MM.1S (cell line): ENCODE data around the gene ADRB1.

Experiments used
- DNase-seq: peaks from one replicate; pipeline ENCODE4 v3.0.0-alpha.2; 2015
- H2AFZ ChIP-seq: fragments of 300-600 bp; sonication (generic); 2 replicates; pipeline ENCODE4 v1.6.0; 2016; ENCODE audit warnings: antibody characterized with exemption, low read length
- H3F3A ChIP-seq: fragments of 300-600 bp; sonication (generic); 2 replicates; pipeline ENCODE4 v1.6.1; 2016; ENCODE audit warnings: mild to moderate bottlenecking, antibody characterized with exemption, low read length, moderate library complexity, mixed read lengths; ENCODE audit not compliant: insufficient read depth
- H3K27ac ChIP-seq: fragments of 300-600 bp; sonication (generic); 2 replicates; pipeline ENCODE4 v1.5.1; 2016; ENCODE audit warnings: mild to moderate bottlenecking, low read length
- H3K27me3 ChIP-seq: fragments of 300-600 bp; sonication (generic); replicated peaks from 2 replicates; pipeline ENCODE4 v1.6.0; 2016; ENCODE audit warnings: low read length; ENCODE audit not compliant: insufficient read depth
- H3K36me3 ChIP-seq: fragments of 300-600 bp; sonication (generic); replicated peaks from 2 replicates; pipeline ENCODE4 v1.6.1; 2016; ENCODE audit warnings: mild to moderate bottlenecking, low read length, mixed read lengths; ENCODE audit not compliant: insufficient read depth
- H3K4me1 ChIP-seq: fragments of 300-600 bp; sonication (generic); 2 replicates; pipeline ENCODE4 v1.6.1; 2016; ENCODE audit warnings: low read length, mixed read lengths
- H3K4me2 ChIP-seq: fragments of 300-600 bp; sonication (generic); 2 replicates; pipeline ENCODE4 v1.6.0; 2016; ENCODE audit warnings: low read depth, low read length
- H3K4me3 ChIP-seq: fragments of 300-600 bp; sonication (generic); 2 replicates; pipeline ENCODE4 v1.5.1; 2016; ENCODE audit warnings: low read length, mixed read lengths
- H3K79me2 ChIP-seq: fragments of 300-600 bp; sonication (generic); 2 replicates; pipeline ENCODE4 v1.6.1; 2016; ENCODE audit warnings: mixed run types, low read length, mixed read lengths
- H3K9ac ChIP-seq: fragments of 300-600 bp; sonication (generic); 2 replicates; pipeline ENCODE4 v1.6.1; 2016; ENCODE audit warnings: low read length, mixed read lengths
- H3K9me2 ChIP-seq: fragments of 300-600 bp; sonication (generic); replicated peaks from 2 replicates; pipeline ENCODE4 v1.6.1; 2016; ENCODE audit warnings: mild to moderate bottlenecking, low read length, mixed read lengths; ENCODE audit not compliant: insufficient read depth
- H3K9me3 ChIP-seq: fragments of 300-600 bp; sonication (generic); replicated peaks from 2 replicates; pipeline ENCODE4 v1.6.1; 2016; ENCODE audit warnings: mild to moderate bottlenecking, low read length, mixed read lengths; ENCODE audit not compliant: insufficient read depth
- H4K20me1 ChIP-seq: fragments of 300-600 bp; sonication (generic); 2 replicates; pipeline ENCODE4 v1.6.1; 2016; ENCODE audit warnings: mild to moderate bottlenecking, low read length, moderate library complexity, mixed read lengths; ENCODE audit not compliant: insufficient read depth
- CTCF ChIP-seq: fragments of 300-600 bp; sonication (generic); IDR thresholded peaks from 2 replicates; pipeline ENCODE4 v1.5.1; 2016; ENCODE audit warnings: antibody characterized with exemption, low read length, mixed read lengths
- EZH2 ChIP-seq: fragments of 300-600 bp; sonication (generic); optimal IDR thresholded peaks from 2 replicates; pipeline ENCODE3; 2017; ENCODE audit warnings: low read depth, mild to moderate bottlenecking, antibody characterized with exemption, low read length, mixed read lengths
- EZH2phosphoT487 ChIP-seq: fragments of 300-600 bp; sonication (generic); IDR thresholded peaks from 2 replicates; pipeline ENCODE4 v1.6.1; 2018; ENCODE audit warnings: antibody characterized with exemption, low read length

The ADRB1 gene

GRCh38 chr10:114035791-114036190 is 7.9 kb upstream of the ADRB1 start:
- Histone ChIP-seq H2AFZ (0 out of 2 replicates have a peak overlapping the region, but pooled peaks have one; percentile 35), H3K27me3 (no peaks in the 10 kb centered on the region), H3K4me3 (no peak overlapping the region), H3K9me3 (no peaks in the 10 kb centered on the region), H3K79me2 (no peaks in the 10 kb centered on the region), H3K9ac (no peak overlapping the region), H4K20me1 (no peaks in the 10 kb centered on the region), H3K36me3 (no peaks in the 10 kb centered on the region), H3K27ac (no peak overlapping the region), H3K4me1 (peaks cover 5% of the 10 kb centered on the region; the same call in 1 of the 2 replicates), H3K9me2 (no peaks in the 10 kb centered on the region), H3K4me2 (peak overlapping the region; percentile 61; the same call in 1 of the 2 replicates), H3F3A (no peaks in the 10 kb centered on the region)
- DNase-seq, result no peak
- TF ChIP-seq EZH2phosphoT487 (no peak), EZH2 (no peak), CTCF (no peak)

- Histone ChIP-seq H3K79me2 (no peaks in the 10 kb centered on the region), H3K4me3 (no peak overlapping the region), H3K9me2 (no peaks in the 10 kb centered on the region), H2AFZ (no peak overlapping the region), H3K36me3 (no peaks in the 10 kb centered on the region), H4K20me1 (no peaks in the 10 kb centered on the region), H3K27me3 (peaks cover 6% of the 10 kb centered on the region), H3K27ac (no peak overlapping the region), H3K4me2 (no peak overlapping the region), H3K9ac (no peak overlapping the region), H3K4me1 (peaks cover 8% of the 10 kb centered on the region; the same call in 1 of the 2 replicates), H3F3A (no peaks in the 10 kb centered on the region), H3K9me3 (no peaks in the 10 kb centered on the region)
- no peak for DNase-seq
- no peak for TF ChIP-seq EZH2
Observed at GRCh38 chr10:114038819-114039218, 4.8 kb upstream of the ADRB1 start.

DNA sequence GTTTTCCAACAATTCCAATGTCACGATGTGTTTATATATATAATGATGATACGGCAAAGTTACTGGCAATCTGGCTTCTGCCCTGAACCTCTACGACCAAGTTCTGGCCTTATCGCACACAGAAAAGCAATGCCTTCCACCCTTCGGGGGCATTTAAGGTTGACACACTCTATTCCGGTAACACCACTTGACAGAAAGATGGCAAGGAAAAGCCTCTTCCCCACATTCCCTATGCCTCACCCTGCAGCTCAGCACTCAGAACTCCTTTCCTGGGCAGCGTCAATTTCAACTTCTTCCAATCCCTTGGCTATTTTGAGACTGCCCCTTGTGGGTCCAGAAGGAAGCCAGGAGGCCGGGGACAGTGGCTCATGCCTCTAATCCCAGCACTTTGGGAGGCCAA is 2.5 kb upstream of the ADRB1 start:
- TF ChIP-seq EZH2phosphoT487 (no peak), EZH2 (no peak), CTCF (no peak)
- H3K4me3 ChIP-seq, result no peak overlapping the region
- no peaks in the 10 kb centered on the region for H3K36me3 ChIP-seq
- H3K27me3 ChIP-seq, result peaks cover 6% of the 10 kb centered on the region
- DNase-seq, result no peak
- H3K9ac ChIP-seq, result no peak overlapping the region
- H3K4me2 ChIP-seq, result no peak overlapping the region
- no peaks in the 10 kb centered on the region for H3K9me3 ChIP-seq
- peaks cover 3% of the 10 kb centered on the region; the same call in 1 of the 2 replicates for H3K4me1 ChIP-seq
- H3F3A ChIP-seq, result no peaks in the 10 kb centered on the region
- no peaks in the 10 kb centered on the region for H3K9me2 ChIP-seq
- H3K27ac ChIP-seq, result no peak overlapping the region
- H2AFZ ChIP-seq, result no peak overlapping the region
- no peaks in the 10 kb centered on the region for H3K79me2 ChIP-seq
- H4K20me1 ChIP-seq, result no peaks in the 10 kb centered on the region

GRCh38 chr10:114042895-114043531 is 653 bp upstream of the ADRB1 start:
- Histone ChIP-seq H3K36me3 (no peaks in the 10 kb centered on the region), H3K79me2 (no peaks in the 10 kb centered on the region), H3K4me1 (peaks cover 3% of the 10 kb centered on the region; the same call in 1 of the 2 replicates), H3K9ac (no peak overlapping the region), H3K27ac (no peak overlapping the region), H3F3A (no peaks in the 10 kb centered on the region), H3K4me3 (peak overlapping the region; percentile 61), H2AFZ (peak overlapping the region; percentile 84), H3K4me2 (peak overlapping the region; percentile 96), H3K9me3 (no peaks in the 10 kb centered on the region), H3K9me2 (no peaks in the 10 kb centered on the region), H4K20me1 (no peaks in the 10 kb centered on the region), H3K27me3 (peaks cover 6% of the 10 kb centered on the region)
- TF ChIP-seq EZH2phosphoT487, result no peak
- no peak for TF ChIP-seq EZH2
- TF ChIP-seq CTCF, result no peak
- DNase-seq, result no peak
